Measurements from ENCODE around the gene ZNF22.
"Not testable (repeated sequence)": the region's sequence is repeated elsewhere in the genome, so short reads cannot be mapped to it uniquely, and the experiment has no call there.

ZNF22 gene

GRCh38 chr10:45006276-45007030 is 5.7 kb downstream of the ZNF22 start:
- no peak for DNase-seq (ENCODE audit: extremely low read depth, insufficient read length)
- Histone ChIP-seq H3K36me3 (ENCODE audit: control insufficient read depth, insufficient read depth, low read length) (no peaks in the 10 kb centered on the region), H3K4me3 (replicated peaks; ENCODE audit: low read depth, low read length) (no peak overlapping the region), H3K27me3 (replicated peaks; ENCODE audit: control insufficient read depth, insufficient read depth, low read length) (no peaks in the 10 kb centered on the region)
- no peak for TF ChIP-seq CTCF (IDR thresholded peaks at IDR 0.05; ENCODE audit: insufficient read depth, low read length, poor library complexity, severe bottlenecking)

GRCh38 chr10:45008524-45009161 is 7.9 kb downstream of the ZNF22 start:
- Histone ChIP-seq H3K27me3 (replicated peaks; ENCODE audit: control insufficient read depth, insufficient read depth, low read length) (no peaks in the 10 kb centered on the region), H3K36me3 (ENCODE audit: control insufficient read depth, insufficient read depth, low read length) (no peaks in the 10 kb centered on the region), H3K4me3 (replicated peaks; ENCODE audit: low read depth, low read length) (no peak overlapping the region)
- peak; percentile 60 for TF ChIP-seq CTCF (IDR thresholded peaks at IDR 0.05; ENCODE audit: insufficient read depth, low read length, poor library complexity, severe bottlenecking)
- DNase-seq (ENCODE audit: extremely low read depth, insufficient read length): peak; percentile 20

- not testable (repeated sequence) for DNase-seq (ENCODE audit: extremely low read depth, insufficient read length); H3K27me3 ChIP-seq (replicated peaks; ENCODE audit: control insufficient read depth, insufficient read depth, low read length); H3K36me3 ChIP-seq (ENCODE audit: control insufficient read depth, insufficient read depth, low read length); H3K4me3 ChIP-seq (replicated peaks; ENCODE audit: low read depth, low read length)
These were observed 13.8 kb downstream of the ZNF22 start for GRCh38 chr10:45014557-45014956.

GRCh38 chr10:45015590-45015989 is 14.9 kb downstream of the ZNF22 start:
- TF ChIP-seq CTCF (IDR thresholded peaks at IDR 0.05; ENCODE audit: insufficient read depth, low read length, poor library complexity, severe bottlenecking): no peak
- Histone ChIP-seq H3K36me3 (ENCODE audit: control insufficient read depth, insufficient read depth, low read length) (no peaks in the 10 kb centered on the region), H3K4me3 (replicated peaks; ENCODE audit: low read depth, low read length) (no peak overlapping the region), H3K27me3 (replicated peaks; ENCODE audit: control insufficient read depth, insufficient read depth, low read length) (no peaks in the 10 kb centered on the region)
- DNase-seq (ENCODE audit: extremely low read depth, insufficient read length): no peak

- no peak for DNase-seq (ENCODE audit: extremely low read depth, insufficient read length)
- Histone ChIP-seq H3K36me3 (ENCODE audit: control insufficient read depth, insufficient read depth, low read length) (no peaks in the 10 kb centered on the region), H3K4me3 (replicated peaks; ENCODE audit: low read depth, low read length) (no peak overlapping the region), H3K27me3 (replicated peaks; ENCODE audit: control insufficient read depth, insufficient read depth, low read length) (no peaks in the 10 kb centered on the region)
- no peak for TF ChIP-seq CTCF (IDR thresholded peaks at IDR 0.05; ENCODE audit: insufficient read depth, low read length, poor library complexity, severe bottlenecking)
These were observed 22.7 kb downstream of the ZNF22 start for GRCh38 chr10:45023426-45023825.

- H3K4me3 ChIP-seq (replicated peaks; ENCODE audit: low read depth, low read length): no peak overlapping the region
- TF ChIP-seq CTCF (IDR thresholded peaks at IDR 0.05; ENCODE audit: insufficient read depth, low read length, poor library complexity, severe bottlenecking): no peak
- H3K27me3 ChIP-seq (replicated peaks; ENCODE audit: control insufficient read depth, insufficient read depth, low read length): no peaks in the 10 kb centered on the region
- H3K36me3 ChIP-seq (ENCODE audit: control insufficient read depth, insufficient read depth, low read length): no peaks in the 10 kb centered on the region
- DNase-seq (ENCODE audit: extremely low read depth, insufficient read length): no peak
These were observed 33.6 kb downstream of the ZNF22 start for GRCh38 chr10:45034301-45034700.
